Lower leg skin (tissue), 3 donors: ENCODE results near the gene CARD16.
"Not testable (repeated sequence)": the region's sequence is repeated elsewhere in the genome, so short reads cannot be mapped to it uniquely, and the experiment has no call there.

Source experiments
- POLR2A ChIP-seq, 2 donors: fragments of 450-650 bp; IDR thresholded peaks; one replicate each; pipeline ENCODE4 v1.6.1; 2016 to 2017; ENCODE audit warnings: antibody characterized with exemption in 2 of 2, mild to moderate bottlenecking in 1 of 2, moderate library complexity in 1 of 2
- TF ChIP-seq, protein P1 (sequence below), 3 donors: fragments of 450-650 bp; IDR thresholded peaks; one replicate each; pipeline ENCODE4 v1.5.1; 2016; ENCODE audit warnings: antibody characterized with exemption in 3 of 3, mild to moderate bottlenecking in 3 of 3, moderate library complexity in 2 of 3

DNA sequence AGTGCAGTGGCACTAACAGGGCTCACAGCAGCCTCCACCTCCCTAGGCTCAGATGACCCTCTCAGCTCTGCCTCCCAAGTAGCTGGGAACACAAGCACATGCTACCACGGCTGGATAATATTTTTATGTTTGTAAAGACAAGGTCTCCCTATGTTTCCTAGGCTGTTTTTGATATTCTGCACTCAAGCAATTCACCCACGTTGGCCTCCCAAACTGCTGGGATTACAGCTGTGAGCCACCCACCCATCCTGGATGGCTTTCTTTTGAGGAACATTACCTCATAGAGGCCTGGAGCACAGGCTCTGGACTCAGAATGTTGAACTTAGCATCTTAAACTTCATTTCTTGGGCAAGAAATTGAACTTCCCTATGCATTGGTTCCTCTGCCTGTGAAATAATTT, 26.9 kb upstream of the CARD16 start:
- TF ChIP-seq, protein P1, sequence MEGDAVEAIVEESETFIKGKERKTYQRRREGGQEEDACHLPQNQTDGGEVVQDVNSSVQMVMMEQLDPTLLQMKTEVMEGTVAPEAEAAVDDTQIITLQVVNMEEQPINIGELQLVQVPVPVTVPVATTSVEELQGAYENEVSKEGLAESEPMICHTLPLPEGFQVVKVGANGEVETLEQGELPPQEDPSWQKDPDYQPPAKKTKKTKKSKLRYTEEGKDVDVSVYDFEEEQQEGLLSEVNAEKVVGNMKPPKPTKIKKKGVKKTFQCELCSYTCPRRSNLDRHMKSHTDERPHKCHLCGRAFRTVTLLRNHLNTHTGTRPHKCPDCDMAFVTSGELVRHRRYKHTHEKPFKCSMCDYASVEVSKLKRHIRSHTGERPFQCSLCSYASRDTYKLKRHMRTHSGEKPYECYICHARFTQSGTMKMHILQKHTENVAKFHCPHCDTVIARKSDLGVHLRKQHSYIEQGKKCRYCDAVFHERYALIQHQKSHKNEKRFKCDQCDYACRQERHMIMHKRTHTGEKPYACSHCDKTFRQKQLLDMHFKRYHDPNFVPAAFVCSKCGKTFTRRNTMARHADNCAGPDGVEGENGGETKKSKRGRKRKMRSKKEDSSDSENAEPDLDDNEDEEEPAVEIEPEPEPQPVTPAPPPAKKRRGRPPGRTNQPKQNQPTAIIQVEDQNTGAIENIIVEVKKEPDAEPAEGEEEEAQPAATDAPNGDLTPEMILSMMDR (IDR thresholded peaks at IDR 0.05) = not testable (repeated sequence)
- not testable (repeated sequence) for TF ChIP-seq POLR2A (IDR thresholded peaks at IDR 0.05)
